ENCODE results near the gene CENPU.

DNA sequence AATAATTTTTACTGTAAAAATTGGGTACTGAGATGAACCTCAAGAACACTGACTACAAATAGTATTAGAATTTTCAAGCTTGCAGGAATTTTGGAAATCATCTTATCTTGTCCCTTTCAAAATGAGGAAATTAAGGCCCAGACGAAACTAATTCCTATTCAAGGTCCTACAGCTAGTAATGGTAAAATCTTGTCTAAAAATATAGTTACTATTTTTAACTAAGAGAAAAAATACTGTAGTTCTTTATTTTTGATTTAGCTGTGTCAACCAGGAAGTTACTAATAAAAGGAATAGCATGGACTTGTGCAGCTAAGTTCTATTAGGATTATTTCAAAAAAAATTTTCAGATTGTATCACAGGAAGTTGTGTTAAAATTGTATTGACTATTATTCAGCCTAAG is 71.7 kb downstream of the CENPU start:
- TF ChIP-seq, protein P1, sequence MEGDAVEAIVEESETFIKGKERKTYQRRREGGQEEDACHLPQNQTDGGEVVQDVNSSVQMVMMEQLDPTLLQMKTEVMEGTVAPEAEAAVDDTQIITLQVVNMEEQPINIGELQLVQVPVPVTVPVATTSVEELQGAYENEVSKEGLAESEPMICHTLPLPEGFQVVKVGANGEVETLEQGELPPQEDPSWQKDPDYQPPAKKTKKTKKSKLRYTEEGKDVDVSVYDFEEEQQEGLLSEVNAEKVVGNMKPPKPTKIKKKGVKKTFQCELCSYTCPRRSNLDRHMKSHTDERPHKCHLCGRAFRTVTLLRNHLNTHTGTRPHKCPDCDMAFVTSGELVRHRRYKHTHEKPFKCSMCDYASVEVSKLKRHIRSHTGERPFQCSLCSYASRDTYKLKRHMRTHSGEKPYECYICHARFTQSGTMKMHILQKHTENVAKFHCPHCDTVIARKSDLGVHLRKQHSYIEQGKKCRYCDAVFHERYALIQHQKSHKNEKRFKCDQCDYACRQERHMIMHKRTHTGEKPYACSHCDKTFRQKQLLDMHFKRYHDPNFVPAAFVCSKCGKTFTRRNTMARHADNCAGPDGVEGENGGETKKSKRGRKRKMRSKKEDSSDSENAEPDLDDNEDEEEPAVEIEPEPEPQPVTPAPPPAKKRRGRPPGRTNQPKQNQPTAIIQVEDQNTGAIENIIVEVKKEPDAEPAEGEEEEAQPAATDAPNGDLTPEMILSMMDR (conservative IDR thresholded peaks at IDR 0.05; ENCODE audit: low read depth, low read length), result no peak
- TF ChIP-seq EZH2 (IDR thresholded peaks at IDR 0.05; ENCODE audit: low read length, unreplicated experiment), result no peak
